NT2/D1 (cell line): ENCODE data around the gene FGF10.

Experiments
- DNase-seq: peaks from one replicate; pipeline ENCODE4 v3.0.0-alpha.2; 2011; ENCODE audit warnings: low read depth, low spot score
- H3K27me3 ChIP-seq: 2 replicates; pipeline ENCODE4 v1.6.0; 2011; ENCODE audit warnings: mild to moderate bottlenecking; ENCODE audit not compliant: insufficient read length, insufficient read depth
- H3K36me3 ChIP-seq: 2 replicates; pipeline ENCODE4 v1.6.1; 2011; ENCODE audit warnings: mild to moderate bottlenecking, low read length, mixed read lengths; ENCODE audit not compliant: insufficient read depth, insufficient read length
- H3K4me1 ChIP-seq: 2 replicates; pipeline ENCODE4 v1.5.1; 2011; ENCODE audit not compliant: insufficient read depth, insufficient read length
- H3K4me3 ChIP-seq: 2 replicates; pipeline ENCODE4 v1.5.1; 2011; ENCODE audit warnings: low read depth; ENCODE audit not compliant: insufficient read length
- H3K9ac ChIP-seq: 2 replicates; pipeline ENCODE4 v1.6.0; 2011; ENCODE audit warnings: low read depth; ENCODE audit not compliant: insufficient read length
- H3K9me3 ChIP-seq: 2 replicates; pipeline ENCODE4 v1.5.1; 2011; ENCODE audit warnings: mild to moderate bottlenecking, low read length; ENCODE audit not compliant: insufficient read depth
- SUZ12 ChIP-seq: IDR thresholded peaks from 2 replicates; pipeline ENCODE4 v1.6.1; 2011; ENCODE audit not compliant: insufficient read length, insufficient read depth; ENCODE audit errors: extremely low read depth
- YY1 ChIP-seq: IDR thresholded peaks from 2 replicates; pipeline ENCODE4 v1.6.1; 2011; ENCODE audit not compliant: insufficient read length, insufficient read depth
- ZNF274 ChIP-seq: IDR thresholded peaks from 2 replicates; pipeline ENCODE4 v1.6.1; 2011; ENCODE audit warnings: mild to moderate bottlenecking, low read depth, low read length

FGF10 gene

GRCh38 chr5:44377057-44377456 lies 12.2 kb downstream of the FGF10 start:
- no peak overlapping the region for H3K9ac ChIP-seq
- no peaks in the 10 kb centered on the region for H3K4me1 ChIP-seq
- DNase-seq = no peak
- no peak for TF ChIP-seq ZNF274
- no peak for TF ChIP-seq SUZ12
- TF ChIP-seq YY1 = no peak
- H3K9me3 ChIP-seq = no peaks in the 10 kb centered on the region
- H3K27me3 ChIP-seq = no peaks in the 10 kb centered on the region
- no peak overlapping the region for H3K4me3 ChIP-seq
- H3K36me3 ChIP-seq = no peaks in the 10 kb centered on the region

GRCh38 chr5:44372028-44372427 lies 17.2 kb downstream of the FGF10 start:
- no peaks in the 10 kb centered on the region for H3K27me3 ChIP-seq
- H3K9me3 ChIP-seq = no peaks in the 10 kb centered on the region
- TF ChIP-seq SUZ12 (no peak), ZNF274 (no peak), YY1 (no peak)
- no peaks in the 10 kb centered on the region for H3K4me1 ChIP-seq
- H3K9ac ChIP-seq = no peak overlapping the region
- no peaks in the 10 kb centered on the region for H3K36me3 ChIP-seq
- DNase-seq = no peak
- H3K4me3 ChIP-seq = no peak overlapping the region

- H3K36me3 ChIP-seq = no peaks in the 10 kb centered on the region
- no peaks in the 10 kb centered on the region for H3K27me3 ChIP-seq
- TF ChIP-seq ZNF274 (no peak), SUZ12 (no peak), YY1 (no peak)
- H3K9me3 ChIP-seq = no peaks in the 10 kb centered on the region
- no peaks in the 10 kb centered on the region for H3K4me1 ChIP-seq
- H3K4me3 ChIP-seq = no peak overlapping the region
- DNase-seq = no peak
- no peak overlapping the region for H3K9ac ChIP-seq
These were observed 22.0 kb downstream of the FGF10 start for GRCh38 chr5:44367203-44367602.

GRCh38 chr5:44365345-44365744 lies 23.9 kb downstream of the FGF10 start:
- Histone ChIP-seq H3K4me3 (no peak overlapping the region), H3K4me1 (no peaks in the 10 kb centered on the region), H3K9me3 (no peaks in the 10 kb centered on the region), H3K9ac (no peak overlapping the region), H3K36me3 (no peaks in the 10 kb centered on the region), H3K27me3 (no peaks in the 10 kb centered on the region)
- DNase-seq = no peak
- TF ChIP-seq ZNF274 (no peak), SUZ12 (no peak), YY1 (no peak)

GRCh38 chr5:44364097-44364496 lies 25.1 kb downstream of the FGF10 start:
- Histone ChIP-seq H3K4me1 (no peaks in the 10 kb centered on the region), H3K4me3 (no peak overlapping the region), H3K36me3 (no peaks in the 10 kb centered on the region), H3K9me3 (no peaks in the 10 kb centered on the region), H3K27me3 (no peaks in the 10 kb centered on the region), H3K9ac (no peak overlapping the region)
- TF ChIP-seq SUZ12 (no peak), YY1 (no peak), ZNF274 (no peak)
- DNase-seq = no peak

- Histone ChIP-seq H3K9me3 (no peaks in the 10 kb centered on the region), H3K27me3 (no peaks in the 10 kb centered on the region), H3K36me3 (no peaks in the 10 kb centered on the region), H3K9ac (no peak overlapping the region), H3K4me3 (no peak overlapping the region), H3K4me1 (no peaks in the 10 kb centered on the region)
- TF ChIP-seq SUZ12 (no peak), YY1 (no peak), ZNF274 (no peak)
- no peak for DNase-seq
These were observed 27.7 kb downstream of the FGF10 start for GRCh38 chr5:44361342-44362001.

- no peaks in the 10 kb centered on the region for H3K27me3 ChIP-seq
- no peak overlapping the region for H3K9ac ChIP-seq
- DNase-seq = no peak
- H3K4me3 ChIP-seq = no peak overlapping the region
- no peaks in the 10 kb centered on the region for H3K36me3 ChIP-seq
- no peak for TF ChIP-seq SUZ12
- TF ChIP-seq YY1 = no peak
- no peak for TF ChIP-seq ZNF274
- no peaks in the 10 kb centered on the region for H3K9me3 ChIP-seq
- H3K4me1 ChIP-seq = no peaks in the 10 kb centered on the region
These were observed 28.3 kb downstream of the FGF10 start for GRCh38 chr5:44360919-44361318.

GRCh38 chr5:44358421-44358820 lies 30.8 kb downstream of the FGF10 start:
- Histone ChIP-seq H3K36me3 (no peaks in the 10 kb centered on the region), H3K9ac (no peak overlapping the region), H3K4me3 (no peak overlapping the region), H3K9me3 (no peaks in the 10 kb centered on the region), H3K4me1 (no peaks in the 10 kb centered on the region), H3K27me3 (no peaks in the 10 kb centered on the region)
- no peak for DNase-seq
- no peak for TF ChIP-seq ZNF274
- TF ChIP-seq YY1 = no peak
- no peak for TF ChIP-seq SUZ12
